HepG2 (cell line): Measurements from ENCODE around the gene SPTY2D1. TPM values are rescaled to one million over a fixed set of nuclear protein-coding genes. Genes with fewer than 3 reads are reported as not detected.

Source experiments
- ATAC-seq: fragments of 200-7000 bp; cut with Tn5 transposase; 3 replicates; pipeline ENCODE4 v1.9.1; 2020; ENCODE audit warnings: mild to moderate bottlenecking, moderate library complexity
- BruUV-seq: library from RNA; stranded (reverse); fragments of 400-500 nt; replicated peaks from 2 replicates; lab custom pipeline; 2021; lab: Mats Ljungman, UMichigan
- CTCF ChIA-PET: fragments of 300-600 bp; formaldehyde crosslinking; extraction: SDS; loops from one replicate; lab custom pipeline; 2021; ENCODE audit warnings: low total read pairs, inconsistent platforms, low intra/inter-chr PET ratio; lab: Yijun Ruan, JAX
- POLR2A ChIA-PET: fragments of 350-600 bp; sonication (Branson Sonifier 250); formaldehyde crosslinking; loops from one replicate; lab custom pipeline; 2020; ENCODE audit warnings: antibody characterized with exemption, inconsistent platforms; lab: Yijun Ruan, JAX
- DNase-seq: peaks from one replicate; pipeline ENCODE4 v3.0.0-alpha.2; 2015; ENCODE audit warnings: low spot score
- FAIRE-seq: peaks from 3 replicates; lab custom pipeline; 2011; peaks lifted over from hg19 to GRCh38; lab: Jason Lieb, UNC
- H2AFZ ChIP-seq: one replicate; pipeline ENCODE4 v1.6.1; 2011; ENCODE audit warnings: low read length, inconsistent platforms
- H3K27ac ChIP-seq: fragments of 300-600 bp; 3 replicates; pipeline ENCODE4 v1.8.0; 2011; ENCODE audit warnings: mixed run types, mild to moderate bottlenecking, mixed read lengths, low read length, inconsistent platforms; ENCODE audit not compliant: insufficient read depth; ENCODE audit errors: extremely low read length
- H3K27me3 ChIP-seq, 2 experiments: fragments of 200-600 bp in 1 of 2; 2 replicates in 1 of 2; 3 replicates in 1 of 2; pipeline versions ENCODE4 v1.6.0 to v1.8.0; 2011; ENCODE audit warnings: low read length in 2 of 2, mild to moderate bottlenecking in 2 of 2, moderate library complexity in 2 of 2, inconsistent platforms in 1 of 2; ENCODE audit not compliant: insufficient read depth in 2 of 2, control insufficient read depth in 1 of 2
- H3K36me3 ChIP-seq, 2 experiments: fragments of 200-600 bp in 1 of 2; replicated peaks in 1 of 2; 2 replicates in 1 of 2; 3 replicates in 1 of 2; pipeline versions ENCODE4 v1.5.1 to v1.8.0; 2011; ENCODE audit warnings: low read length in 2 of 2, inconsistent platforms in 1 of 2; ENCODE audit not compliant: insufficient read depth in 2 of 2, control insufficient read depth in 1 of 2
- H3K4me1 ChIP-seq: 2 replicates; pipeline ENCODE4 v1.5.1; 2012; ENCODE audit warnings: low read length, inconsistent platforms; ENCODE audit not compliant: insufficient read depth
- H3K4me2 ChIP-seq: 2 replicates; pipeline ENCODE4 v1.6.0; 2011; ENCODE audit warnings: low read depth, low read length, inconsistent platforms
- H3K4me3 ChIP-seq, 3 experiments: fragments of 200-600 bp in 1 of 3; sonication (generic), shearing (Covaris generic) in 1 of 3; replicated peaks in 1 of 3; 2 replicates each; pipeline ENCODE4 v1.5.1; 2011 to 2016; ENCODE audit warnings: low read length in 3 of 3, inconsistent platforms in 2 of 3, low read depth in 2 of 3, mild to moderate bottlenecking in 2 of 3, control low read depth in 1 of 3, mixed read lengths in 1 of 3; ENCODE audit not compliant: insufficient read depth in 1 of 3
- H3K79me2 ChIP-seq: one replicate; pipeline ENCODE4 v1.6.1; 2011; ENCODE audit warnings: low read length, inconsistent platforms; ENCODE audit not compliant: insufficient read depth
- H3K9ac ChIP-seq: 2 replicates; pipeline ENCODE4 v1.6.0; 2011; ENCODE audit warnings: mild to moderate bottlenecking, low read depth, low read length, inconsistent platforms; ENCODE audit not compliant: insufficient read depth
- H3K9me3 ChIP-seq: 2 replicates; pipeline ENCODE4 v1.5.1; 2012; ENCODE audit warnings: mild to moderate bottlenecking, low read length
- H4K20me1 ChIP-seq: 2 replicates; pipeline ENCODE4 v1.6.0; 2011; ENCODE audit warnings: inconsistent platforms, mild to moderate bottlenecking, low read length, moderate library complexity; ENCODE audit not compliant: insufficient read depth
- AKAP8 ChIP-seq: sonication (generic); formaldehyde crosslinking; IDR thresholded peaks from 2 replicates; pipeline ENCODE4 v1.5.1; 2020; ENCODE audit warnings: mild to moderate bottlenecking, missing genetic modification reagents
- BRCA1 ChIP-seq: sonication (generic); formaldehyde crosslinking; IDR thresholded peaks from 2 replicates; pipeline ENCODE4 v1.4.0; 2020; ENCODE audit warnings: missing genetic modification reagents
- KAT7 ChIP-seq: IDR thresholded peaks from 2 replicates; pipeline ENCODE4 v1.6.1; 2018; ENCODE audit warnings: borderline replicate concordance, missing compliant biosample characterization
- MTF1 ChIP-seq: sonication (generic); formaldehyde crosslinking; IDR thresholded peaks from 2 replicates; pipeline ENCODE4 v1.5.0; 2020; ENCODE audit warnings: missing genetic modification reagents
- NFE2 ChIP-seq: sonication (generic); formaldehyde crosslinking; IDR thresholded peaks from 2 replicates; pipeline ENCODE4 v1.4.0; 2020; ENCODE audit warnings: missing genetic modification reagents
- NFRKB ChIP-seq: fragments of 450-650 bp; IDR thresholded peaks from 2 replicates; pipeline ENCODE4 v1.6.1; 2017
- RARG ChIP-seq: sonication (generic); formaldehyde crosslinking; IDR thresholded peaks from 2 replicates; pipeline ENCODE4 v1.4.0; 2020; ENCODE audit warnings: low read depth, mild to moderate bottlenecking, missing genetic modification reagents
- RCOR2 ChIP-seq: IDR thresholded peaks from 2 replicates; pipeline ENCODE4 v1.6.1; 2016; ENCODE audit warnings: missing biosample characterization, missing genetic modification reagents
- TSC22D2 ChIP-seq: sonication (generic); formaldehyde crosslinking; IDR thresholded peaks from 2 replicates; pipeline ENCODE4 v1.5.1; 2020; ENCODE audit warnings: missing genetic modification reagents, mild to moderate bottlenecking, borderline replicate concordance
- ZKSCAN1 ChIP-seq: fragments of 150-350 bp; IDR thresholded peaks from 2 replicates; pipeline ENCODE4 v1.6.1; 2014; ENCODE audit warnings: low read length
- ZNF577 ChIP-seq: sonication (generic); formaldehyde crosslinking; IDR thresholded peaks from 2 replicates; pipeline ENCODE4 v1.4.0; 2020; ENCODE audit warnings: mild to moderate bottlenecking, low read depth, missing genetic modification reagents, borderline replicate concordance
- ZNF605 ChIP-seq: sonication (generic); formaldehyde crosslinking; IDR thresholded peaks from 2 replicates; pipeline ENCODE4 v1.8.0; 2022; ENCODE audit warnings: mild to moderate bottlenecking, missing genetic modification reagents
- ZSCAN12 ChIP-seq: sonication (generic); formaldehyde crosslinking; IDR thresholded peaks from 2 replicates; pipeline ENCODE4 v1.9.0; 2021; ENCODE audit warnings: mild to moderate bottlenecking, missing genetic modification reagents
- WGBS: methylation state at CpG from one replicate; pipeline ENCODE4 v1.1.6; 2017; ENCODE audit warnings: low lambda C conversion rate; 5-methylcytosine and 5-hydroxymethylcytosine counted together
- in situ Hi-C: cut with HindIII; loops from 2 replicates; pipeline ENCODE4 v1.10.0; 2017; ENCODE audit warnings: low pct_unique_long_range_greater_than_20kb; ENCODE audit not compliant: extremely low pct_ligation_motif_present
- intact Hi-C: fragments of 100-400 bp; cut with micrococcal nuclease; formaldehyde crosslinking; loops from one replicate; pipeline ENCODE4 v1.10.0; 2022; ENCODE audit not compliant: unreplicated experiment
- polyA plus RNA-seq, 8 experiments: library from polyadenylated mRNA; depleted of rRNA in 3 of 8; stranded (reverse) in 7 of 8; unstranded in 1 of 8; fragments of >200 nt; fragmentation: Illumina TruSeq in 4 of 8; extraction: Trizol in 4 of 8; gene quantifications; 2 replicates each; pipeline versions ENCODE4 v1.2.1 to v1.2.3, GENCODE V29; 2011 to 2016; ENCODE audit warnings: low read depth in 4 of 8, missing spikeins in 1 of 8, mixed read lengths in 1 of 8; ENCODE audit not compliant: insufficient read depth in 1 of 8
- total RNA-seq, 5 experiments: library from RNA; depleted of rRNA; stranded (reverse); fragments of >200 nt; fragmentation: Illumina TruSeq; extraction: Trizol; gene quantifications; 2 replicates each; pipeline ENCODE4 v1.2.3, GENCODE V29; 2016; ENCODE audit warnings: low read depth in 1 of 5
- TF ChIP-seq, protein P1 (sequence below): sonication (generic); formaldehyde crosslinking; IDR thresholded peaks from 2 replicates; pipeline ENCODE4 v1.4.0; 2020; ENCODE audit warnings: mild to moderate bottlenecking, missing genetic modification reagents
- TF ChIP-seq, protein P2 (sequence below), 2 experiments: fragments of 450-650 bp in 1 of 2; sonication (generic) in 1 of 2; formaldehyde crosslinking; IDR thresholded peaks; 2 replicates each; pipeline versions ENCODE4 v1.5.0 to v1.8.0; 2020 to 2022; ENCODE audit warnings: mild to moderate bottlenecking in 1 of 2, missing genetic modification reagents in 1 of 2
- TF ChIP-seq, protein P3 (sequence below): sonication (generic); formaldehyde crosslinking; IDR thresholded peaks from 2 replicates; pipeline ENCODE4 v1.5.0; 2020; ENCODE audit warnings: mild to moderate bottlenecking, missing genetic modification reagents

SPTY2D1 gene
- total and polyA plus RNA-seq, 2 of the 13 experiments (the other 11 are each of a cell fraction or from before 2014, with no cell fraction given): 6.9 to 14.8 TPM

DNA sequence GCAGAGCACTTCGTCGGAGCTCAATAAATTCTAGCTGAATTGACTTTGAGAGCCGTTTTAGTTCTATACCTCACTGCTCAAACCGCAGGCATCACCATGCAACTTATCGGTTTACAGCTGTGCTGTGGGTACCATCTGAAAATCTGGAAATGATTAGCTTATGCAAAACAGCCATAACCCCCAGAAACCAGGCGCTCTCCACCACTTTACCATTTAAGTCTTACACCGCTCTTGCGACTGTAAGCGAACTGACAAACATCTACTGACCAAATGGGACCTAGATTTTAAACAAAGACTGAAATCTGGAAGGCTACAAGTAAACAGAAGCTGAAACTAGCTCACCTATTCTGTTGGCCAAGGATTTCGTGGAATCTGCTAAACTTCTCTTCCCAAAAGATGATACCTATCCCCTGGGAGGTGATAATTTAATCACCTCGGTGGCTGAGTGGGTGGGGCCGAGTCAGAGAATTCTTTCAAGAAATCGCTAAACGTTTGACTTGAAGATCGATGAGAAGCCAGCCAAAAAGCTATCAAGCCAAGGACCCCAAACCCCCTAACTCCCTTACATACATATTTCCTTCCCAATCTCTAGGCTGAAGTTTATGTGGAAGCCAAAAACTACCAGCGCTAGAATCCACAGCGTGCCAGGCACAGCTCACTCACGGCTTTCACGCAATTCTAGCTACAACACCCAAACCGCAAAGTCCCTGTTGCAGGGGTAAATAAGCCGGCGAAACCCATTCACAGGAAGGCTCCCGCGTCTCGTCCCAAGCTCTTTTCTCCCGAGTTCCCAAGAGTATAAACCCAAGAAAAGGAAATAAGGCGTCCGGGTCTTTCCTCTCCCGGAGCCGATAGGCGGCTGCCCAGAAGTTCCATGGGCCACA, 644 bp downstream of the SPTY2D1 start:
- Histone ChIP-seq H3K4me3 (peak overlapping the region; percentile 80 to 90 (median 84)), H3K36me3 (no peaks in the 10 kb centered on the region), H3K9ac (peak overlapping the region; percentile 85), H3K9me3 (no peaks in the 10 kb centered on the region), H4K20me1 (no peaks in the 10 kb centered on the region), H3K4me2 (peak overlapping the region; percentile 77), H3K27ac (peak overlapping the region; percentile 59), H3K27me3 (no peaks in the 10 kb centered on the region; a peak in 1 of 5 replicates), H3K4me1 (peaks cover 12% of the 10 kb centered on the region), H3K79me2 (peaks cover 48% of the 10 kb centered on the region), H2AFZ (no peak overlapping the region)
- ChIA-PET CTCF (no interaction called here), POLR2A (interaction anchor here (0.6 to 2.5 kb wide), 15 partner anchors 11 to 390 kb away, joined by 3 to 16 read pairs (median 4); partner anchors contain the start of genes LDHA, MISFA, TMEM86A and TSG101)
- TSS peak; percentile 77 for BruUV-seq
- intact Hi-C loops: loop anchor here (1.0 to 5.0 kb wide), 3 partner anchors 45 to 311 kb away; partner anchors contain the start of genes GTF2H1, HPS5 and UEVLD
- peak; percentile 13 for ATAC-seq
- no peak for DNase-seq
- WGBS: 2% methylated on average over 26 of the region's 31 CpGs
- no peak for FAIRE-seq
- in situ Hi-C loops: no loop called here
- TF ChIP-seq RCOR2 (CRISPR knock-in tag): no peak
- no peak for TF ChIP-seq TSC22D2 (CRISPR knock-in tag)
- no peak for TF ChIP-seq AKAP8 (CRISPR knock-in tag)
- TF ChIP-seq RARG (CRISPR knock-in tag): no peak
- TF ChIP-seq BRCA1 (CRISPR knock-in tag): 0 out of 2 replicates have a peak, but pooled peaks have one; percentile 8
- TF ChIP-seq, protein P1, sequence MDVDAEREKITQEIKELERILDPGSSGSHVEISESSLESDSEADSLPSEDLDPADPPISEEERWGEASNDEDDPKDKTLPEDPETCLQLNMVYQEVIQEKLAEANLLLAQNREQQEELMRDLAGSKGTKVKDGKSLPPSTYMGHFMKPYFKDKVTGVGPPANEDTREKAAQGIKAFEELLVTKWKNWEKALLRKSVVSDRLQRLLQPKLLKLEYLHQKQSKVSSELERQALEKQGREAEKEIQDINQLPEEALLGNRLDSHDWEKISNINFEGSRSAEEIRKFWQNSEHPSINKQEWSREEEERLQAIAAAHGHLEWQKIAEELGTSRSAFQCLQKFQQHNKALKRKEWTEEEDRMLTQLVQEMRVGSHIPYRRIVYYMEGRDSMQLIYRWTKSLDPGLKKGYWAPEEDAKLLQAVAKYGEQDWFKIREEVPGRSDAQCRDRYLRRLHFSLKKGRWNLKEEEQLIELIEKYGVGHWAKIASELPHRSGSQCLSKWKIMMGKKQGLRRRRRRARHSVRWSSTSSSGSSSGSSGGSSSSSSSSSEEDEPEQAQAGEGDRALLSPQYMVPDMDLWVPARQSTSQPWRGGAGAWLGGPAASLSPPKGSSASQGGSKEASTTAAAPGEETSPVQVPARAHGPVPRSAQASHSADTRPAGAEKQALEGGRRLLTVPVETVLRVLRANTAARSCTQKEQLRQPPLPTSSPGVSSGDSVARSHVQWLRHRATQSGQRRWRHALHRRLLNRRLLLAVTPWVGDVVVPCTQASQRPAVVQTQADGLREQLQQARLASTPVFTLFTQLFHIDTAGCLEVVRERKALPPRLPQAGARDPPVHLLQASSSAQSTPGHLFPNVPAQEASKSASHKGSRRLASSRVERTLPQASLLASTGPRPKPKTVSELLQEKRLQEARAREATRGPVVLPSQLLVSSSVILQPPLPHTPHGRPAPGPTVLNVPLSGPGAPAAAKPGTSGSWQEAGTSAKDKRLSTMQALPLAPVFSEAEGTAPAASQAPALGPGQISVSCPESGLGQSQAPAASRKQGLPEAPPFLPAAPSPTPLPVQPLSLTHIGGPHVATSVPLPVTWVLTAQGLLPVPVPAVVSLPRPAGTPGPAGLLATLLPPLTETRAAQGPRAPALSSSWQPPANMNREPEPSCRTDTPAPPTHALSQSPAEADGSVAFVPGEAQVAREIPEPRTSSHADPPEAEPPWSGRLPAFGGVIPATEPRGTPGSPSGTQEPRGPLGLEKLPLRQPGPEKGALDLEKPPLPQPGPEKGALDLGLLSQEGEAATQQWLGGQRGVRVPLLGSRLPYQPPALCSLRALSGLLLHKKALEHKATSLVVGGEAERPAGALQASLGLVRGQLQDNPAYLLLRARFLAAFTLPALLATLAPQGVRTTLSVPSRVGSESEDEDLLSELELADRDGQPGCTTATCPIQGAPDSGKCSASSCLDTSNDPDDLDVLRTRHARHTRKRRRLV (CRISPR knock-in tag): no peak
- TF ChIP-seq, protein P2, sequence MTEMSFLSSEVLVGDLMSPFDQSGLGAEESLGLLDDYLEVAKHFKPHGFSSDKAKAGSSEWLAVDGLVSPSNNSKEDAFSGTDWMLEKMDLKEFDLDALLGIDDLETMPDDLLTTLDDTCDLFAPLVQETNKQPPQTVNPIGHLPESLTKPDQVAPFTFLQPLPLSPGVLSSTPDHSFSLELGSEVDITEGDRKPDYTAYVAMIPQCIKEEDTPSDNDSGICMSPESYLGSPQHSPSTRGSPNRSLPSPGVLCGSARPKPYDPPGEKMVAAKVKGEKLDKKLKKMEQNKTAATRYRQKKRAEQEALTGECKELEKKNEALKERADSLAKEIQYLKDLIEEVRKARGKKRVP (CRISPR knock-in tag; IDR thresholded peaks at IDR 0.05): 0 out of 4 replicates have a peak, but pooled peaks of 1 of the 2 experiments have one; percentile 1
- TF ChIP-seq NFE2 (CRISPR knock-in tag): no peak
- TF ChIP-seq ZNF577 (CRISPR knock-in tag): no peak
- no peak for TF ChIP-seq KAT7 (CRISPR knock-in tag)
- 0 out of 2 replicates have a peak, but pooled peaks have one; percentile 25 for TF ChIP-seq MTF1 (CRISPR knock-in tag)
- TF ChIP-seq, protein P3, sequence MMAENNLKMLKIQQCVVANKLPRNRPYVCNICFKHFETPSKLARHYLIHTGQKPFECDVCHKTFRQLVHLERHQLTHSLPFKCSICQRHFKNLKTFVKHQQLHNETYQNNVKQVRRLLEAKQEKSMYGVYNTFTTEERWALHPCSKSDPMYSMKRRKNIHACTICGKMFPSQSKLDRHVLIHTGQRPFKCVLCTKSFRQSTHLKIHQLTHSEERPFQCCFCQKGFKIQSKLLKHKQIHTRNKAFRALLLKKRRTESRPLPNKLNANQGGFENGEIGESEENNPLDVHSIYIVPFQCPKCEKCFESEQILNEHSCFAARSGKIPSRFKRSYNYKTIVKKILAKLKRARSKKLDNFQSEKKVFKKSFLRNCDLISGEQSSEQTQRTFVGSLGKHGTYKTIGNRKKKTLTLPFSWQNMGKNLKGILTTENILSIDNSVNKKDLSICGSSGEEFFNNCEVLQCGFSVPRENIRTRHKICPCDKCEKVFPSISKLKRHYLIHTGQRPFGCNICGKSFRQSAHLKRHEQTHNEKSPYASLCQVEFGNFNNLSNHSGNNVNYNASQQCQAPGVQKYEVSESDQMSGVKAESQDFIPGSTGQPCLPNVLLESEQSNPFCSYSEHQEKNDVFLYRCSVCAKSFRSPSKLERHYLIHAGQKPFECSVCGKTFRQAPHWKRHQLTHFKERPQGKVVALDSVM (CRISPR knock-in tag): 0 out of 2 replicates have a peak, but pooled peaks have one; percentile 6
- no peak for TF ChIP-seq NFRKB
- TF ChIP-seq ZNF605 (CRISPR knock-in tag): 0 out of 2 replicates have a peak, but pooled peaks have one; percentile 0
- no peak for TF ChIP-seq ZKSCAN1
- no peak for TF ChIP-seq ZSCAN12 (CRISPR knock-in tag)
